Esophagus (tissue), 2 donors: ENCODE data around the gene ARRDC3. TPM values are rescaled to one million over a fixed set of nuclear protein-coding genes. Genes with fewer than 3 reads are reported as not detected.
"Not testable (repeated sequence)": the region's sequence is repeated elsewhere in the genome, so short reads cannot be mapped to it uniquely, and the experiment has no call there.

Experiments used
- H3K27ac ChIP-seq, 2 donors: one replicate each; pipeline ENCODE4 v1.5.1; 2013; ENCODE audit warnings: low read depth in 2 of 2, mild to moderate bottlenecking in 2 of 2, inconsistent platforms in 1 of 2, low read length in 1 of 2, moderate library complexity in 1 of 2
- H3K27me3 ChIP-seq, 2 donors: one replicate each; pipeline ENCODE4 v1.6.1; 2013; ENCODE audit warnings: low read length in 2 of 2, control low read depth in 1 of 2, mild to moderate bottlenecking in 1 of 2; ENCODE audit not compliant: insufficient read depth in 2 of 2, control insufficient read depth in 1 of 2
- H3K36me3 ChIP-seq, 2 donors: one replicate each; pipeline ENCODE4 v1.6.1; 2013; ENCODE audit warnings: low read length in 1 of 2; ENCODE audit not compliant: control insufficient read depth in 2 of 2, insufficient read depth in 2 of 2
- H3K4me1 ChIP-seq, 2 donors: one replicate each; pipeline ENCODE4 v1.6.1; 2013; ENCODE audit warnings: low read length in 1 of 2; ENCODE audit not compliant: control insufficient read depth in 2 of 2, insufficient read depth in 2 of 2
- H3K4me3 ChIP-seq, 2 donors: one replicate each; pipeline ENCODE4 v1.5.1; 2013; ENCODE audit warnings: low read length in 2 of 2, mild to moderate bottlenecking in 2 of 2, low read depth in 1 of 2, moderate library complexity in 1 of 2
- H3K9me3 ChIP-seq, 2 donors: one replicate each; pipeline ENCODE4 v1.6.1; 2013; ENCODE audit warnings: mild to moderate bottlenecking in 2 of 2, low read depth in 1 of 2, low read length in 1 of 2, moderate library complexity in 1 of 2; ENCODE audit not compliant: control insufficient read depth in 2 of 2, insufficient read depth in 1 of 2
- WGBS, 2 donors: extraction: QIAGEN DNeasy Blood & Tissue Kit; methylation state at CpG; one replicate each; pipeline ENCODE4 v1.1.7; 2013; 5-methylcytosine and 5-hydroxymethylcytosine counted together
- polyA plus RNA-seq, 2 donors: library from polyadenylated mRNA; stranded (reverse); fragments of 200-250 nt; gene quantifications; one replicate each; pipeline ENCODE4 v1.2.3, GENCODE V29; 2013
- donor health status: healthy with polysubstance abuse.
- donor health status: Bipolar disorder and iron deficiency.

Gene ARRDC3
- polyA plus RNA-seq, 2 donors = 17.4 to 26.6 TPM

GRCh38 chr5:91388362-91388761, 5.2 kb upstream of the ARRDC3 start:
- H3K36me3 ChIP-seq = no peaks in the 10 kb centered on the region
- H3K27ac ChIP-seq = no peak overlapping the region
- no peak overlapping the region for H3K4me3 ChIP-seq
- no peaks in the 10 kb centered on the region for H3K27me3 ChIP-seq
- 96 to 99% methylated on average over 5 of the region's 5 CpGs for WGBS, 2 donors
- H3K4me1 ChIP-seq = no peaks in the 10 kb centered on the region
- H3K9me3 ChIP-seq = no peaks in the 10 kb centered on the region

- H3K4me3 ChIP-seq = no peak overlapping the region
- H3K36me3 ChIP-seq = no peaks in the 10 kb centered on the region
- H3K4me1 ChIP-seq = no peaks in the 10 kb centered on the region
- H3K27ac ChIP-seq = no peak overlapping the region
- no peaks in the 10 kb centered on the region for H3K27me3 ChIP-seq
- no peaks in the 10 kb centered on the region for H3K9me3 ChIP-seq
- 80% methylated on average over 2 of the region's 2 CpGs for WGBS, 2 donors
These were observed 3.0 kb upstream of the ARRDC3 start for GRCh38 chr5:91386120-91386519.

GRCh38 chr5:91385596-91385995, 2.5 kb upstream of the ARRDC3 start:
- H3K27ac ChIP-seq, H3K4me1 ChIP-seq, H3K9me3 ChIP-seq, H3K27me3 ChIP-seq, H3K36me3 ChIP-seq, H3K4me3 ChIP-seq: not testable (repeated sequence)
- 94 to 95% methylated on average over 11 of the region's 11 CpGs for WGBS, 2 donors

- Histone ChIP-seq H3K27me3 (no peaks in the 10 kb centered on the region), H3K27ac (peak overlapping the region in 1 of 2 donors; percentile 95), H3K9me3 (no peaks in the 10 kb centered on the region), H3K4me3 (peak overlapping the region in 1 of 2 donors; percentile 99), H3K4me1 (no peaks in the 10 kb centered on the region), H3K36me3 (no peaks in the 10 kb centered on the region)
- 6 to 9% methylated on average over 6 of the region's 6 CpGs for WGBS, 2 donors
These were observed 1.7 kb upstream of the ARRDC3 start for GRCh38 chr5:91384671-91385430.

- Histone ChIP-seq H3K27ac (peak overlapping the region; percentile 95 to 99), H3K4me1 (no peaks in the 10 kb centered on the region), H3K4me3 (peak overlapping the region; percentile 28 to 99), H3K36me3 (no peaks in the 10 kb centered on the region), H3K27me3 (no peaks in the 10 kb centered on the region), H3K9me3 (no peaks in the 10 kb centered on the region)
- 3 to 5% methylated on average over 7 of the region's 7 CpGs for WGBS, 2 donors
These were observed 811 bp upstream of the ARRDC3 start for GRCh38 chr5:91383956-91384300.

- H3K27ac ChIP-seq = peak overlapping the region; percentile 93 to 95
These were observed 539 bp downstream of the ARRDC3 start for GRCh38 chr5:91382530-91383026.

GRCh38 chr5:91381774-91382359, 1.2 kb downstream of the ARRDC3 start:
- peak overlapping the region; percentile 81 to 93 for H3K27ac ChIP-seq
- H3K9me3 ChIP-seq = no peaks in the 10 kb centered on the region
- H3K4me1 ChIP-seq = no peaks in the 10 kb centered on the region
- WGBS, 2 donors = 1% methylated on average over 10 of the region's 10 CpGs
- H3K4me3 ChIP-seq = peak overlapping the region; percentile 53 to 99
- no peaks in the 10 kb centered on the region for H3K27me3 ChIP-seq
- H3K36me3 ChIP-seq = no peaks in the 10 kb centered on the region

More at GRCh38 chr5:91382530-91383026, 539 bp downstream of the ARRDC3 start:
- Histone ChIP-seq H3K27me3 (no peaks in the 10 kb centered on the region), H3K9me3 (no peaks in the 10 kb centered on the region), H3K36me3 (no peaks in the 10 kb centered on the region), H3K4me3 (peak overlapping the region; percentile 60 to 99), H3K4me1 (no peaks in the 10 kb centered on the region)
- WGBS, 2 donors = 0% methylated on average over 14 of the region's 14 CpGs

GRCh38 chr5:91381239-91381773, 1.8 kb downstream of the ARRDC3 start:
- Histone ChIP-seq H3K36me3 (no peaks in the 10 kb centered on the region), H3K4me3 (peak overlapping the region; percentile 53 to 99), H3K4me1 (no peaks in the 10 kb centered on the region), H3K27me3 (no peaks in the 10 kb centered on the region), H3K9me3 (no peaks in the 10 kb centered on the region), H3K27ac (peak overlapping the region; percentile 99 to 100)
- WGBS, 2 donors = 0% methylated on average over 6 of the region's 6 CpGs

GRCh38 chr5:91380491-91381238, 2.5 kb downstream of the ARRDC3 start:
- Histone ChIP-seq H3K36me3 (no peaks in the 10 kb centered on the region), H3K9me3 (no peaks in the 10 kb centered on the region), H3K27me3 (no peaks in the 10 kb centered on the region), H3K27ac (peak overlapping the region; percentile 99 to 100), H3K4me3 (peak overlapping the region; percentile 69 to 99), H3K4me1 (no peaks in the 10 kb centered on the region)
- 0% methylated on average over 42 of the region's 42 CpGs for WGBS, 2 donors
